Measurements from ENCODE around the gene NCF4. TPM values are rescaled to one million over a fixed set of nuclear protein-coding genes. Genes with fewer than 3 reads are reported as not detected.

Gene NCF4
- total RNA-seq, 6 experiments from 2014 or later = not detected

DNA sequence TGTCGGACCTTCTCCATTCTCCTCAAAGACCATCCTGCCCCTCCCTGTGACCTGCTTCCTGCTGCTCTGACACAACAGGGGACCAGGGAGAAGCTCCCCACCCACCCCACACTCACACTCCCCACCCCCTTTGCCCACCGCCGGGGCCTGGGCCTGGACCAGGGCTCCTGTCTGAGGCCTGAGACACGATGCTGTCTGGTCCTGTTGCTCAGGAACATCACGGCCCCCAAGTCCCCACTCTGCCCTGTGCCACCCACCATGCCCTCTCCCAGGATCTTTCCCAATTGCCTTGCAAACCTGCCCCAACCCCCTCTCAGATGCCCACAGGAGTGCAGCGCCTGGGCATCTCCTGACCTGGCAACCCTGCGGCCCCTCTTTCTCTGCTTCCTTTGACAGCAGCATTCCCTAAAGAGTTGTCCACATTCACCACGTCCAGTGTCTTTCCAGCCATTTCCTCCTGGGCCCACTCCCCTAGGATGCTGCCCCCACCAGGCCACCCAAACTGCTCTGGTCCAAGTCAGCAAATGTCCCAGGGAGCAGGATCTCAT, 63.4 kb downstream of the NCF4 start:
- TF ChIP-seq, protein P1, sequence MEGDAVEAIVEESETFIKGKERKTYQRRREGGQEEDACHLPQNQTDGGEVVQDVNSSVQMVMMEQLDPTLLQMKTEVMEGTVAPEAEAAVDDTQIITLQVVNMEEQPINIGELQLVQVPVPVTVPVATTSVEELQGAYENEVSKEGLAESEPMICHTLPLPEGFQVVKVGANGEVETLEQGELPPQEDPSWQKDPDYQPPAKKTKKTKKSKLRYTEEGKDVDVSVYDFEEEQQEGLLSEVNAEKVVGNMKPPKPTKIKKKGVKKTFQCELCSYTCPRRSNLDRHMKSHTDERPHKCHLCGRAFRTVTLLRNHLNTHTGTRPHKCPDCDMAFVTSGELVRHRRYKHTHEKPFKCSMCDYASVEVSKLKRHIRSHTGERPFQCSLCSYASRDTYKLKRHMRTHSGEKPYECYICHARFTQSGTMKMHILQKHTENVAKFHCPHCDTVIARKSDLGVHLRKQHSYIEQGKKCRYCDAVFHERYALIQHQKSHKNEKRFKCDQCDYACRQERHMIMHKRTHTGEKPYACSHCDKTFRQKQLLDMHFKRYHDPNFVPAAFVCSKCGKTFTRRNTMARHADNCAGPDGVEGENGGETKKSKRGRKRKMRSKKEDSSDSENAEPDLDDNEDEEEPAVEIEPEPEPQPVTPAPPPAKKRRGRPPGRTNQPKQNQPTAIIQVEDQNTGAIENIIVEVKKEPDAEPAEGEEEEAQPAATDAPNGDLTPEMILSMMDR (IDR thresholded peaks at IDR 0.05) = no peak

GRCh38 chr22:36925388-36926290, 64.8 kb downstream of the NCF4 start:
- peak; percentile 12 for DNase-seq
- Mint-ChIP-seq H3K4me3 (no peak overlapping the region), H3K36me3 (ENCODE audit: low read depth) (no peaks in the 10 kb centered on the region), H3K27me3 (ENCODE audit: insufficient read depth) (peaks cover 28% of the 10 kb centered on the region), H3K27ac (peak overlapping the region; percentile 50; the same call in 1 of the 2 replicates), H3K4me1 (ENCODE audit: low read depth) (peaks cover 12% of the 10 kb centered on the region), H3K9me3 (no peaks in the 10 kb centered on the region; the same call in 1 of the 2 replicates)
- TF ChIP-seq, protein P1 (IDR thresholded peaks at IDR 0.05) = no peak

More for the DNA sequence above, 63.4 kb downstream of the NCF4 start:
- Mint-ChIP-seq H3K27ac (no peak overlapping the region), H3K36me3 (ENCODE audit: low read depth) (no peaks in the 10 kb centered on the region), H3K4me3 (no peak overlapping the region), H3K9me3 (no peaks in the 10 kb centered on the region; the same call in 1 of the 2 replicates), H3K4me1 (ENCODE audit: low read depth) (peaks cover 12% of the 10 kb centered on the region), H3K27me3 (ENCODE audit: insufficient read depth) (peaks cover 25% of the 10 kb centered on the region)
- no peak for DNase-seq

GRCh38 chr22:36926309-36926708, 65.5 kb downstream of the NCF4 start:
- TF ChIP-seq, protein P1 (IDR thresholded peaks at IDR 0.05) = no peak
- H3K27me3 Mint-ChIP-seq (ENCODE audit: insufficient read depth) = peaks cover 31% of the 10 kb centered on the region

DNA sequence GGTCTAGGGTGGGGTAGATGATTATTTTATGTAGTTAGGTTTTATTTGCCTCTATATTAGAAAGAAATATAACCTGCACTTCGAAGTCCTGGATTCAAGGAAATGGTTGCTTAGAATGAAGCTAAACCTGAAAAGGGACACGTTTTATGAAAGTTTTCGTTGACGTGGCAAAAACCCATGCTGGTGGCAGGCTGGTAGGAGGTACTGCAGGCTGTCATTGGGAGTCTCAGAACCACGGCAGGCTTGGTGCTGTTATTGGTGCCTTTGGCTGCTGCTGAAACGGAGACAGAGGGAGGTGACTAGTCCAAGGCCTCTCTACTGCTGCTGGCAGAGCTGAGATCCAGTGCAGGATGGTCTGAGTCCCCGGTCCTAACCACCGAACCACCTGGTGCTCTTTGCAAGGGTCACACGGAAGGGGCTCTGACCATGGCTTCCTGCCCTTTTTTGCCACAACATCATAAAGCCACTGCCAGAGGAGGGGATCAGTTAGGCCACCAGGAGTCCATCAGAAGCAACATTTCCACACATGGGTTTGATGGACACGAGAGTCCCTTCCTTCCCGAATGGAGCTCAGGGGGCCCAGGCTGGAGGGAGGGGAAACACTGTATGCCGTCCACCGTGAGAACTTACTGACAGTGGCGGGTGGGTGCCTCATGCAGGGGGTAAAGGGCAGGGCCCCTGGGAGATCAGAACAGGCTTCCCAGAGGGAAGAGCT, 66.1 kb downstream of the NCF4 start:
- peaks cover 12% of the 10 kb centered on the region for H3K4me1 Mint-ChIP-seq (ENCODE audit: low read depth)
- H3K27ac Mint-ChIP-seq = no peak overlapping the region
- peaks cover 34% of the 10 kb centered on the region for H3K27me3 Mint-ChIP-seq (ENCODE audit: insufficient read depth)
- no peaks in the 10 kb centered on the region for H3K36me3 Mint-ChIP-seq (ENCODE audit: low read depth)
- H3K4me3 Mint-ChIP-seq = no peak overlapping the region
- H3K9me3 Mint-ChIP-seq = no peaks in the 10 kb centered on the region; the same call in 1 of the 2 replicates
- TF ChIP-seq, protein P1 (IDR thresholded peaks at IDR 0.05) = no peak
- no peak for DNase-seq

More at GRCh38 chr22:36926309-36926708, 65.5 kb downstream of the NCF4 start:
- H3K4me1 Mint-ChIP-seq (ENCODE audit: low read depth) = peaks cover 12% of the 10 kb centered on the region
- no peaks in the 10 kb centered on the region; the same call in 1 of the 2 replicates for H3K9me3 Mint-ChIP-seq
- H3K4me3 Mint-ChIP-seq = no peak overlapping the region
- H3K36me3 Mint-ChIP-seq (ENCODE audit: low read depth) = no peaks in the 10 kb centered on the region
- no peak for DNase-seq
- H3K27ac Mint-ChIP-seq = no peak overlapping the region

Other genes starting within 250 kb of the NCF4 start
- not detected for gene CACNG2, start 157.3 kb upstream of the NCF4 start, total RNA-seq (2021; fragmentation: NEBNext Ultra II Directional; extraction: Animal tissue kit (Norgen Biotek cat#: 25700))
- gene IFT27, start 84.9 kb upstream of the NCF4 start, total RNA-seq (2021; fragmentation: NEBNext Ultra II Directional; extraction: Animal tissue kit (Norgen Biotek cat#: 25700)) = 10 to 100 TPM; 14.4 to 22.0 (median 17.5) TPM
- not detected for gene PVALB, start 44.0 kb upstream of the NCF4 start, total RNA-seq (2021; fragmentation: NEBNext Ultra II Directional; extraction: Animal tissue kit (Norgen Biotek cat#: 25700))
- 1 to 10 TPM in 5 of 6 experiments, under 1 TPM in 1; 0.76 to 3.2 (median 2.4) TPM for gene CSF2RB, start 52.6 kb downstream of the NCF4 start, total RNA-seq (2021; fragmentation: NEBNext Ultra II Directional; extraction: Animal tissue kit (Norgen Biotek cat#: 25700))
- gene TST, start 158.4 kb downstream of the NCF4 start, total RNA-seq (2021; fragmentation: NEBNext Ultra II Directional; extraction: Animal tissue kit (Norgen Biotek cat#: 25700)) = 10 to 100 TPM; 18.6 to 32.8 (median 21.7) TPM
- gene MPST, start 158.7 kb downstream of the NCF4 start, total RNA-seq (2021; fragmentation: NEBNext Ultra II Directional; extraction: Animal tissue kit (Norgen Biotek cat#: 25700)) = 10 to 100 TPM; 24.9 to 35.5 (median 27.5) TPM
- 10 to 100 TPM; 39.8 to 46.4 (median 43.3) TPM for gene KCTD17, start 190.7 kb downstream of the NCF4 start, total RNA-seq (2021; fragmentation: NEBNext Ultra II Directional; extraction: Animal tissue kit (Norgen Biotek cat#: 25700))
- gene TMPRSS6, start 248.7 kb downstream of the NCF4 start, total RNA-seq (2021; fragmentation: NEBNext Ultra II Directional; extraction: Animal tissue kit (Norgen Biotek cat#: 25700)) = not detected

Data from HFFc6 (cell line).